Left ventricle myocardium superior (tissue), 1 donor: Measurements from ENCODE around the gene TBCD. TPM values are rescaled to one million over a fixed set of nuclear protein-coding genes. Genes with fewer than 3 reads are reported as not detected.
A peak's percentile ranks its signal among the peaks of the same experiment; 100 is the strongest.

Experiments
- ATAC-seq: fragments of 200-7000 bp; cut with Tn5 transposase; one replicate; pipeline ENCODE4 v1.9.1; 2020; ENCODE audit warnings: mild to moderate bottlenecking, moderate library complexity
- DNase-seq: peaks from one replicate; pipeline ENCODE4 v3.0.0-alpha.2; 2020
- intact Hi-C: fragments of 100-400 bp; cut with micrococcal nuclease; formaldehyde crosslinking; loops from one replicate; pipeline ENCODE4 v1.11.0; 2022
- total RNA-seq: library from RNA; stranded (reverse); fragmentation: NEBNext Ultra II Directional; extraction: Animal tissue kit (Norgen Biotek cat#: 25700); gene quantifications from one replicate; pipeline ENCODE4 v1.2.1, GENCODE V29; 2021
- donor health status: DM: no; HTN: yes; CAD: no; lungs with severe emphysema.

Gene TBCD
- total RNA-seq, 1 donor from 2014 or later, result 53.4 TPM

DNA sequence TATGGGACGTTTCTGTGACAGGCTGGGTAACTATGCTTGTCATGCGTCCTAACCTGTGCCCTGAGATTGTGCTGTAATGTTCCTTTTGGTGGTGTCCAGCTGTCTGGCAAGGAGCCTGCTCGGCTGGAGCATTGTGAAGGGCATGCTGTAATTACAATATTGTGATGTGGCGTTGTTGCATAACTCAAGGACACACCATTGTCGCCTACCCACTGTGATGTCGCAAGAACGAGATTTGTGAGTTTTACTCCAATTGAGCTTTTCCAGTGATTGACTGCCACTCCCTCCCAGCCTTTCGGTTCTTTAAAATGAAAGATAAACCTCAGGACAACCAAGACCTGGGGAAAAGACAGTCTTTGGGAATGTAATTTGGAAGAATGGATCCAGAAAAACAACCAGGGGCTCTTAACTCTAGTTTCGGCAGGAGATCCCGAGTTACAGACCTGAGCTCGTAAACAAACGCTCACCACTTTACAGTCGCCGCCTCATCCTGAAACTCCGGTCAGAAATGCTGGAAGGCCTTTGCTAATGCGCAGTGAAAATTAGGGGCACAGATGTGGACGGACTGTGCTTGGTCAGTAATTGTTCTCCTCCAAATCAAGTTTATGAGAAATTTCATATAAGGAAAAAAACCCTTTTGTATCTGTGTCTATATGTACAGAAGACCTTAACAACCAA lies 86.7 kb downstream of the TBCD start:
- intact Hi-C loops, result no loop called here
- ATAC-seq, result peak; percentile 72
- peak; percentile 73 for DNase-seq

DNA sequence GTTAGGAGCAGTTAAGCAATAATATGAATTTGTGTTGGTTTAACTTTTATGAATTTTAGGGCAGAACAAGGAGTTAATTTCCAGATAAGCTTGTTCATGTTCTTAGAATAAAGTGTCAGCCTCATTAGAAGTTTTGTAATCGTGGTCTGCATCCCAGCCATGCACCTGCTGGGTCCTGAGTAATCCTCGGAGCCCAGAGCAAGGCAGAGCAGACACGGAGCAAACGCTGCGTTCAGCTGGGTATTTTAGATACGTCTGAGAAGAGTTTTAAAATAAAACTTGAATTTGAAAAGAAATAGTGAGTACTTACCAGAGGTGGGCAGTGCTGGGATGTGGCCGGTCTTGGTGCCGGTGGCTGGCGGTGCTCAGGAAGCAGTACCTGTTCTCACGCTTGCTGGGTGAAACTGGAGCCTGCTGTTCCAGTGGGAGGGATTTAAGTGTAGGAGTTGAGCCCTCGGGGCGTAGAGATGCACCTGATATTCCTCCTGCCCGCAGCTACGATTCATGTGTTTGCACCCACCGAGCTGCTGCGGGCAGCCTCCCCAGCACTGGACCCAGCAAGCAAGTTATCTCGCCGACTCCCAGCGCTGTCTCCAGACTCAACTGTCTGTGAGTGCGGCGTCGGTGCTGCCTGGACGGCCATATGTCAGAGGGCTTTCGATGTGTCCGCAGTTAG lies 87.9 kb downstream of the TBCD start, which contains the start of gene ZNF750:
Gene ZNF750, minus strand, starts transcription at position 406 of the 676 bp plus-strand sequence. CDS start 7,568 bp downstream, outside the sequence.
- ATAC-seq (no peak), DNase-seq (no peak)
- intact Hi-C loops, result no loop called here

DNA sequence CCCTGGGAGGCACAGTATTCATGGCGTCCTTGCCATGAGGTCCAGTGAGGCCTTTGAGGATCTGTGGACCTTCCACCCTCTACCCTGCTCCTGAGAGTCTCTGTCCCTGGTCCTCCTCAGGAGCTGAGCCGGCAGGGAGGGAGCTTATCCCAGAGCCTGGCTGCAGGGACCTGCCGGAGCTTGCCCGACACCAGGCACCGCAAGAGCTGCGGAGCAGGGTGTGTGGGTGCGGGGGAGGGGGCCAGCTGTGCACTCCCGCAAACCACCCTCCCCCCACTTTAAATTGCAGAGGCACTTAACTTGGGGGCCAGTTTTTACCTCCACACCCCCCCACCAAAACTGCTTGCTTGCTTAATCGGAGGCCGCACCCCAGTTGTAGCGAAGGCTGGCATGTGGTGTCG lies 88.6 kb downstream of the TBCD start:
- ATAC-seq (no peak), DNase-seq (no peak)
- intact Hi-C loops, result no loop called here

DNA sequence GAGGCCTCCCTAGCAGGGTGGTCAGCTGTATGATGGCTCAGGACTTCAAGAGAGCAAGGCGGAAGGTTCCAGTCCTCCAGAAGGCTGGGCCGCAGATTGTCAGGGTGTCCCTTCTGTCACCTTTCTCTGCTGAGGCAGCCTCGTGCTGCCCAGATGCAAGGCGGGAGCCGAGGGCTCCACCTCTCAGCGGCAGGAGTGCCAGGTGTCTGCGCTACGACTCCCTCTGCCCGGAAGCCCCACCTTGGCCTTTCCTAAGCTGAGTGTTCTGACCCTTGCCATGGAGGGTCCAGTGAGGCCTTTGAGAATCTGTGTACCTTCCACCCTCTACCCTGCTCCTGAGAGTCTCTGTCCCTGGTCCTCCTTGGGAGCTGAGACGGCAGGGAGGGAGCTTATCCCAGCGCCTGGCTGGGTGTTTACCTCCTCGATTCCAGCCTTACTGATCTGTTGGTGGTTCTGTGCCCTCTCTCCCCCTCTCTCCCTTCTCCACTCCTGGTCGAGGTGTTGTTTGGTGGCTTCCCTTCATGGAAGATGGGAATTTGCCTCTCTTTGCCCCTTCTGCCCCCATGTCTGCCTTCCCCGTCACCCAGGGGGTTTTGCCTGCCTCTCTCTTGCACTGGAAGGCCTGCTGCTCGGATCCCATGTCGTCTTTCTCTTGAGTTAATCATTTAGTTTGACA lies 90.2 kb downstream of the TBCD start:
- ATAC-seq, result no peak
- intact Hi-C loops, result no loop called here
- no peak for DNase-seq

DNA sequence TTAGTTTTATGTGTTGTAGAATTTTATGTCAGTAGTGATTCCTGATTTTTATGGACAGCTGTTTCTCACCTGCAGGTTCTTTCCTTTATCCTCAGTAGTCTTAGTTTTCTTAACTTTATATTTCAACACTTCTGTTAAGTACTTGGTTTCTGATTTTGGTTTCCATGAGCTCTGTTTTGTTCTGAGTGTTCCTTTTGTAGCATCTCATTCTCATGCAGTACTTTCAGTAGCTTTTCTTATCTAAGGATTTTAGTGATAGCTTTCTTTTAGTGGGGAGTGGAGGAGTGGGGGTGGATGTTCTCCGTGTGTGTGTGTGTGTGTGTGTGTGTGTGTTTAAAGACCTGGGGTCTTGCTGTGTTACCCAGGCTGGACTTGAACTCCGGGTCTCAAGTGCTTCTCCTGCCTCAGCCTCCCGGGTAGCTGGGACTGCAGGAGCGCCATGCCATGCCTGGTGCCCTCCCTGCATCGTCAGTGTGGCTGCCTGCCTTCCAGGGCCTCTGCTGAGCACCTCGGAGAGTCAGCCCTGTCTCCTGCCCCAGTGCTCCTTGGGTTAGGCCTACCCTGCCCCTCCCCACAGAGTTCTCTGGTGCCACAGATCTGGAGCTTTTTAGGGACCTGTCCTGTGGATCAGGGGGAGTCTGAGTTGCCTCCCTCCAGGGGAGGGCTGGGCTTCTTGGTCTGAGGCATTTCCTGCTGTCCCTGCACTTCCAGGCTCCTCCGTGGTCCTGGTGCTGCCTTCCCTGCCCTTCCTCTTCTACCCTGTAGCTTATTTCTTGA lies 92.2 kb downstream of the TBCD start:
- intact Hi-C loops, result no loop called here
- DNase-seq, result no peak
- peak; percentile 8 for ATAC-seq

GRCh38 chr17:82844796-82845162 lies 92.9 kb downstream of the TBCD start:
- ATAC-seq (no peak), DNase-seq (no peak)
- intact Hi-C loops, result no loop called here

DNA sequence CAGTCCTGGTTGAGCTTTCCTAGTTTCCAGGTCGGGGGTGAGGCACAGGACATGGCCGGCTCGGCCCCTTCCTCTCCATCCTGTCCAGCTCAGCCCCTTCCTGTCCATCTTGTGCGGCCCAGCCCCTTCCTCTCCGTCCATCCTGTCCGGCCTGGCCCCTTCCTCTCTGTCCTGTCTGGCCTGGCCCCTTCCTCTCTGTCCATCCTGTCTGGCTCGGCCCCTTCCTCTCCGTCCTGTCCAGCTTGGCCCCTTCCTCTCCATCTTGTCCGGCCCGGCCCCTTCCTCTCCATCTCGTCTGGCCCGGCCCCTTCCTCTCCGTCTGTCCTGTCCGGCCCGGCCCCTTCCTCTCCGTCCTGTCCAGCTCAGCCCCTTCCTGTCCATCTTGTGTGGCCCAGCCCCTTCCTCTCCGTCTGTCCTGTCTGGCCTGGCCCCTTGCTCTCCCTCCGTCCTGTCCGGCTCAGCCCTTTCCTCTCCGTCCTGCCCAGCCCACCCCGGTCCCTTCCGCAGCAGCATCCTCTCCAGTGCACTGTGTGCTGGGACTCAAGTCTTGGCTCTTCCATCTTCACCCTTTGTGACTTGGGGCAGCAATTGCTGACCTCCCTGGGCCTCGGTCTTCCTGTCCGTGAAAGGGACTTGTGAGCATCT lies 93.4 kb downstream of the TBCD start:
- DNase-seq (peak; percentile 71), ATAC-seq (peak; percentile 86)
- intact Hi-C loops, result no loop called here

GRCh38 chr17:82846061-82846691 lies 94.3 kb downstream of the TBCD start:
- ATAC-seq (peak; percentile 62), DNase-seq (no peak)
- intact Hi-C loops, result no loop called here

GRCh38 chr17:82848022-82848592 lies 96.2 kb downstream of the TBCD start:
- intact Hi-C loops, result no loop called here
- ATAC-seq (no peak), DNase-seq (no peak)

DNA sequence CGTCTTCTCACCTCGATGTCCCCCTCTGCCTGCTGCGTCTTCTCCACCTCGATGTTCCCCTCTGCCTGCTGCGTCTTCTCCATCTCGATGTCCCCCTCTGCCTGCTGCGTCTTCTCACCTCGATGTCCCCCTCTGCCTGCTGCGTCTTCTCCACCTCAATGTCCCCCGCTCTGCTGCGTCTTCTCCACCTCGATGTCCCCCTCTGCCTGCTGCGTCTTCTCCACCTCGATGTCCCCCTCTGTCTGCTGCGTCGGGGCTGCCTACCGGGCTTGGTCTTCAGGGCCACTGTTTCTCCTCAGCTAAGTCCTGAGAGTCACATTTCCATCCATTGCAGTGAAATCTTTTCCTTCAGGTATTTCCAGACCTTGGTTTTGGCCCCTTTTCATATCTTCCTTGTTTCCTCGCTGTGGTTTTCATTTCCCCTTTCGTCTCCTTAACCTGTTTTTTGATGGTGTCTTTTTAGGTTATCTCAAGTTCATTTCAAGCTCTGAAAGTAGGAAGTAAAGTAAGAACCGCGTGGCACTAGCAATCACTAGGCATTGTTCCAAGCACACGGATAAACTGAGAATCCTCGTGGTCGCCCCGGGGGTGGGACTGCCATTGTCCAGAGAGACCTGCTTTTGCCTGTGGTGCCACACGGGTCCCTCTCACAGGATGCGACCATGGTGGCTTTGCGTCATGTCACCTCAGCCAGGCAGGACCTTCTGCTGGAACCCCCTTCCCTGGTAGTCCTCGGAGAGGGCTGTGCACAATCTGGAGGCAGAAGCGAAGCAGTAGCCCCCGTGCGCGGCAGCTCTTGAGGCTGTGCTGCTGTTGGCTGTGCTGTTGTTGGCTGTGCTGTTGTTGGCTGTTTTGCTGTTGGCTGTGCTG lies 97.4 kb downstream of the TBCD start:
- ATAC-seq, result no peak
- DNase-seq, result peak; percentile 11
- intact Hi-C loops, result no loop called here

- no peak for ATAC-seq
- intact Hi-C loops, result no loop called here
- DNase-seq, result no peak
Observed at GRCh38 chr17:82851381-82851780, 99.5 kb downstream of the TBCD start.

DNA sequence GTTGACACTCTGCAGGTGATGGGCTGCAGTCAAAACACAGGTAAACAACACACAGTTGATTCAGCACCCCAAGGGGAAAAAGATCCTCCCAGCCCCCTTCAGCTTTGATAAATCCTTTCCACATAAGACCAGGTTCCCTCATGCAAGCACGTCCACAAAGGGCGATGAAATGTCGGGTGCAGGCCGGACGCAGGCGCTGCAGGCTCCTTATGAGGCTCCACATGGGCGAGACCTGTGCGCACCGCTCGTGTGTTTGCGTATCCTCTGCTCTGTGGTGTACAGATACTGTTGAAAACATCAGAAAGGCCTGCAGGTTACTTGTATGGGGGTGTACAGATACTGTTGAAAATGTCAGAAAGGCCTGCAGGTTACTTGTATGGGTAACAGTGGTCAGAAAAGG lies 102.4 kb downstream of the TBCD start:
- peak; percentile 3 for DNase-seq
- intact Hi-C loops, result no loop called here
- no peak for ATAC-seq

DNA sequence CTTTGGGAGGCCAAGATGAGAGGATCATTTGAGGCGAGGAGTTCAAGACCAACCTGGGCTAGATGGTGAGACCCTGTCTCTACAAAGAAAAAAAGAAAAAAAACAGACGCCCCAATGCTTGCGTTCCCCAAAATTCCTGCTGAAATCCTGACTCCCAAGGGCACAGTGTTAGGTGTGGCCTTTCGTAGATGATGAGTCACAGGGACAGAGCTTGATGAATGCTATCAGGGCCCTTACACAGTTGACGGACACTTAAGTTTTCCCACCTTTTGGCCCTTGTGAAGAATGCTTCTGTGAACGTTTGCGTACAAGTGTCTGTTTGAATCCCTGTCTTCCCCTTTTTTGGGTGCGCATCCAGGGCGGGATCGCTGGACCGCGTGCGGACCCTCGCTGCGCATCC lies 104.5 kb downstream of the TBCD start:
- peak; percentile 5 for DNase-seq
- intact Hi-C loops, result no loop called here
- no peak for ATAC-seq

DNA sequence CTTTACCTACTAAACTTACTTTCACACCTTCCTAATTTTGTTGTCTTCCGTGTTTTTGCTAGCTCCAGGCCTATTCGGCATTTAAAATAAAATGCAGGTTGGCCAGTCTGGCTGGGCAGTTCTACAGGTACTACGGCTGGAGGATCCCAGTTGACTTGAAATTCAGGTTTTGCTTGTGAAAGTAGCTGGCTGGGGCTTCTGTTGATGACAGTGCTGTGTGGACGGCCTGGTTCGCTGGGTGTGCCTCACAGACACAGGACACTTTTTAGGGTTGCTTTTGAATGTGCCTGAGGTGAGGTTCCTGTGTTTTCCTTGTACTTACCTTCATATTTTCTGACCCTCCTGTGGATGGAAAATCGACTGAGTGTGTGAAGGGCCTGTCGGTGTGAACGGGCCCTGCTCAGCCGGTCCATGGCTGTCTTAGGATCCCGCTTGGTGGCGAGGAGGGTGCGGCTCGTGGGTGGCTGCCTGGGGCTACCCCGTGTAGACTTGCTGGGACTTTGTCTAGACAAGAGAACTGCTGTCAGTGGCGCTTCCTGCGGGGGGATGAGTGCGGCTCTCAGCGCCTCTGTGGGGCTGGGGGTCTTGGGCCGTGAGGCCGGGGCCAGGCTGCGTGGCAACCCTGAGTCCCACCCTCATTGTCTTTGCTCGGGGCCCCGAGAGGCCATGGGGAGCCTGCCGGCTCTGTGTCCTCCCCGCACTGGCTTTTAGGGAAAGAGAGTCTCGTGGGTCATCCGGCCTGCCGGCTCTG lies 106.7 kb downstream of the TBCD start:
- intact Hi-C loops, result no loop called here
- no peak for ATAC-seq
- peak; percentile 25 for DNase-seq

- intact Hi-C loops, result no loop called here
Observed at GRCh38 chr17:82859431-82860403, 107.9 kb downstream of the TBCD start.

More at GRCh38 chr17:82859431-82860403, 107.9 kb downstream of the TBCD start:
- DNase-seq, result peak; percentile 58
- ATAC-seq, result peak; percentile 65
